HepG2 (cell line): Measurements from ENCODE around the gene SLC22A23. TPM values are rescaled to one million over a fixed set of nuclear protein-coding genes. Genes with fewer than 3 reads are reported as not detected.

Source experiments
- CEBPZ ChIP-seq: IDR thresholded peaks from 2 replicates; pipeline ENCODE4 v1.6.1; 2012; ENCODE audit warnings: low read length, improper control_type of control experiment
- FOXK1 ChIP-seq: sonication (generic); formaldehyde crosslinking; IDR thresholded peaks from 2 replicates; pipeline ENCODE4 v1.4.0; 2020; ENCODE audit warnings: low read depth, missing genetic modification reagents, borderline replicate concordance
- FOXP4 ChIP-seq: sonication (generic); formaldehyde crosslinking; IDR thresholded peaks from 2 replicates; pipeline ENCODE4 v1.4.0; 2020; ENCODE audit warnings: missing genetic modification reagents
- GABPA ChIP-seq, 2 experiments: IDR thresholded peaks; 2 replicates each; pipeline ENCODE4 v1.6.1; 2011 to 2016; ENCODE audit warnings: low read depth in 2 of 2, low read length in 1 of 2, missing biosample characterization in 1 of 2, missing genetic modification characterization in 1 of 2
- GATAD2A ChIP-seq: IDR thresholded peaks from 2 replicates; pipeline ENCODE4 v1.6.1; 2016
- MAX ChIP-seq: IDR thresholded peaks from 2 replicates; pipeline ENCODE4 v1.6.1; 2012; ENCODE audit warnings: inconsistent platforms
- MLX ChIP-seq: IDR thresholded peaks from 2 replicates; pipeline ENCODE4 v1.6.1; 2016
- PAF1 ChIP-seq: IDR thresholded peaks from 2 replicates; pipeline ENCODE4 v1.6.1; 2016; ENCODE audit warnings: missing genetic modification reagents, missing compliant biosample characterization
- PHF20 ChIP-seq: sonication (generic); formaldehyde crosslinking; IDR thresholded peaks from 2 replicates; pipeline ENCODE4 v1.5.0; 2020; ENCODE audit warnings: mild to moderate bottlenecking, missing genetic modification reagents
- PRPF4 ChIP-seq: fragments of 200-400 bp; formaldehyde crosslinking; IDR thresholded peaks from 2 replicates; pipeline ENCODE4 v1.6.1; 2016; ENCODE audit warnings: low read length, low read depth; ENCODE audit not compliant: poor library complexity, severe bottlenecking
- RARA ChIP-seq: IDR thresholded peaks from 2 replicates; pipeline ENCODE4 v1.6.1; 2016; ENCODE audit warnings: missing genetic modification reagents, missing compliant biosample characterization
- ZBTB21 ChIP-seq: sonication (generic); formaldehyde crosslinking; IDR thresholded peaks from 2 replicates; pipeline ENCODE4 v1.4.0; 2020; ENCODE audit warnings: missing genetic modification reagents
- ZFP91 ChIP-seq: sonication (generic); formaldehyde crosslinking; IDR thresholded peaks from 2 replicates; pipeline ENCODE4 v1.9.0; 2022; ENCODE audit warnings: missing genetic modification reagents, mild to moderate bottlenecking, borderline replicate concordance
- ZKSCAN1 ChIP-seq: fragments of 150-350 bp; IDR thresholded peaks from 2 replicates; pipeline ENCODE4 v1.6.1; 2014; ENCODE audit warnings: low read length
- ZNF138 ChIP-seq: sonication (generic); formaldehyde crosslinking; IDR thresholded peaks from 2 replicates; pipeline ENCODE4 v1.5.0; 2020; ENCODE audit warnings: mild to moderate bottlenecking, low read depth, missing genetic modification reagents
- ZNF256 ChIP-seq: sonication (generic); formaldehyde crosslinking; conservative IDR thresholded peaks from 2 replicates; pipeline ENCODE4 v1.4.0; 2020; ENCODE audit warnings: missing genetic modification reagents
- ZNF33B ChIP-seq: sonication (generic); formaldehyde crosslinking; IDR thresholded peaks from 2 replicates; pipeline ENCODE4 v1.5.1; 2020; ENCODE audit warnings: mild to moderate bottlenecking, missing genetic modification reagents
- ZNF598 ChIP-seq: sonication (generic); formaldehyde crosslinking; IDR thresholded peaks from 2 replicates; pipeline ENCODE4 v1.5.1; 2020; ENCODE audit warnings: mild to moderate bottlenecking, missing genetic modification reagents, borderline replicate concordance
- ZNF713 ChIP-seq: sonication (generic); formaldehyde crosslinking; IDR thresholded peaks from 2 replicates; pipeline ENCODE4 v1.4.0; 2020; ENCODE audit warnings: mild to moderate bottlenecking, missing genetic modification reagents
- ZNF784 ChIP-seq: sonication (generic); formaldehyde crosslinking; IDR thresholded peaks from 2 replicates; pipeline ENCODE4 v1.5.1; 2020; ENCODE audit warnings: missing genetic modification reagents, mild to moderate bottlenecking, borderline replicate concordance
- ZSCAN30 ChIP-seq: sonication (generic); formaldehyde crosslinking; IDR thresholded peaks from 2 replicates; pipeline ENCODE4 v1.5.0; 2020; ENCODE audit warnings: mild to moderate bottlenecking, missing genetic modification reagents
- polyA plus RNA-seq, 8 experiments: library from polyadenylated mRNA; depleted of rRNA in 3 of 8; stranded (reverse) in 7 of 8; unstranded in 1 of 8; fragments of >200 nt; fragmentation: Illumina TruSeq in 4 of 8; extraction: Trizol in 4 of 8; gene quantifications; 2 replicates each; pipeline versions ENCODE4 v1.2.1 to v1.2.3, GENCODE V29; 2011 to 2016; ENCODE audit warnings: low read depth in 4 of 8, missing spikeins in 1 of 8, mixed read lengths in 1 of 8; ENCODE audit not compliant: insufficient read depth in 1 of 8
- total RNA-seq, 5 experiments: library from RNA; depleted of rRNA; stranded (reverse); fragments of >200 nt; fragmentation: Illumina TruSeq; extraction: Trizol; gene quantifications; 2 replicates each; pipeline ENCODE4 v1.2.3, GENCODE V29; 2016; ENCODE audit warnings: low read depth in 1 of 5

The SLC22A23 gene
- total and polyA plus RNA-seq, 2 of the 13 experiments (the other 11 are each of a cell fraction or from before 2014, with no cell fraction given) = 11.8 to 17.5 TPM

GRCh38 chr6:3455147-3455568 lies 1.7 kb downstream of the SLC22A23 start (continued):
- TF ChIP-seq GABPA (IDR thresholded peaks at IDR 0.05; ENCODE audit: low read depth, low read length) (no peak), GABPA (CRISPR knock-in tag; IDR thresholded peaks at IDR 0.05; ENCODE audit: low read depth) (no peak), ZNF138 (CRISPR knock-in tag) (0 out of 2 replicates have a peak, but pooled peaks have one; percentile 11), FOXK1 (CRISPR knock-in tag) (0 out of 2 replicates have a peak, but pooled peaks have one; percentile 7), RARA (CRISPR knock-in tag) (no peak), CEBPZ (no peak), ZNF256 (CRISPR knock-in tag) (no peak), ZKSCAN1 (no peak), ZNF713 (CRISPR knock-in tag) (no peak), ZBTB21 (no peak), PRPF4 (no peak), MAX (0 out of 2 replicates have a peak, but pooled peaks have one; percentile 13), ZFP91 (CRISPR knock-in tag) (no peak; the same call in 1 of the 2 replicates), ZNF33B (CRISPR knock-in tag) (no peak), GATAD2A (no peak; the same call in 1 of the 2 replicates), ZSCAN30 (CRISPR knock-in tag) (no peak), ZNF598 (CRISPR knock-in tag) (no peak), FOXP4 (CRISPR knock-in tag) (no peak; the same call in 1 of the 2 replicates), PAF1 (no peak), ZNF784 (CRISPR knock-in tag) (no peak), MLX (CRISPR knock-in tag) (0 out of 2 replicates have a peak, but pooled peaks have one; percentile 11), PHF20 (CRISPR knock-in tag) (no peak)
